NCI-H82 treated with DMSO at 0.1 percent for 48 hours (cell line): ENCODE measurements around the gene OR4N2.
"Not testable (repeated sequence)": the region's sequence is repeated elsewhere in the genome, so short reads cannot be mapped to it uniquely, and the experiment has no call there.

Experiments
- DNase-seq: peaks from one replicate; lab custom pipeline; 2025; ENCODE audit not compliant: unreplicated experiment; lab: John Stamatoyannopoulos, UW

Gene OR4N2

GRCh38 chr14:19828314-19828713, 24.7 kb downstream of the OR4N2 start:
- no peak for DNase-seq

GRCh38 chr14:19834203-19834848, 30.8 kb downstream of the OR4N2 start:
- not testable (repeated sequence) for DNase-seq

GRCh38 chr14:19838433-19838832, 34.9 kb downstream of the OR4N2 start:
- DNase-seq, result no peak

- DNase-seq, result no peak
These were observed 47.8 kb downstream of the OR4N2 start for GRCh38 chr14:19851365-19851764.

- not testable (repeated sequence) for DNase-seq
These were observed 62.6 kb downstream of the OR4N2 start for GRCh38 chr14:19866061-19866669.

- no peak for DNase-seq
These were observed 69.6 kb downstream of the OR4N2 start for GRCh38 chr14:19873178-19873577.

- DNase-seq, result no peak
These were observed 71.3 kb downstream of the OR4N2 start, which contains the start of gene OR4K2 for GRCh38 chr14:19874842-19875241. Gene OR4K2, plus strand, starts transcription at chr14:19875142. Its CDS starts 1,126 bp downstream, at chr14:19876268.

GRCh38 chr14:19878029-19878642, 74.6 kb downstream of the OR4N2 start:
- no peak for DNase-seq
